Adipocyte (in vitro differentiated cells): ENCODE measurements around the gene MPP2.
A peak's percentile ranks its signal among the peaks of the same experiment; 100 is the strongest.
"Not testable (repeated sequence)": the region's sequence is repeated elsewhere in the genome, so short reads cannot be mapped to it uniquely, and the experiment has no call there.

Source experiments
- DNase-seq: peaks from one replicate; pipeline ENCODE4 v3.0.0-alpha.2; 2015; ENCODE audit warnings: low read depth
- H3K27me3 ChIP-seq: replicated peaks from 2 replicates; pipeline ENCODE4 v1.7.0; 2013; ENCODE audit warnings: mild to moderate bottlenecking, low read length, moderate library complexity; ENCODE audit not compliant: control insufficient read depth, insufficient read depth
- H3K36me3 ChIP-seq: 2 replicates; pipeline ENCODE4 v1.7.0; 2013; ENCODE audit warnings: low read length, mild to moderate bottlenecking, moderate library complexity; ENCODE audit not compliant: control insufficient read depth, insufficient read depth, severe bottlenecking
- H3K4me1 ChIP-seq: 2 replicates; pipeline ENCODE4 v1.7.0; 2013; ENCODE audit warnings: mild to moderate bottlenecking, low read length, moderate library complexity; ENCODE audit not compliant: control insufficient read depth, insufficient read depth
- H3K4me3 ChIP-seq: 2 replicates; pipeline ENCODE4 v1.7.0; 2013; ENCODE audit warnings: mild to moderate bottlenecking, low read length, moderate library complexity
- H3K9ac ChIP-seq: 2 replicates; pipeline ENCODE4 v1.7.0; 2013; ENCODE audit warnings: mild to moderate bottlenecking, low read length, moderate library complexity
- H3K9me3 ChIP-seq: 2 replicates; pipeline ENCODE4 v1.7.0; 2013; ENCODE audit warnings: mild to moderate bottlenecking, low read length, moderate library complexity; ENCODE audit not compliant: control insufficient read depth

MPP2 gene

GRCh38 chr17:43873091-43873490 is 34.2 kb downstream of the MPP2 start:
- H3K36me3 ChIP-seq: no peaks in the 10 kb centered on the region
- no peak overlapping the region for H3K4me3 ChIP-seq
- no peak for DNase-seq
- peaks cover 7% of the 10 kb centered on the region for H3K4me1 ChIP-seq
- peaks cover 4% of the 10 kb centered on the region for H3K9me3 ChIP-seq
- H3K27me3 ChIP-seq: peaks cover 18% of the 10 kb centered on the region
- no peak overlapping the region for H3K9ac ChIP-seq

- Histone ChIP-seq H3K9ac (peak overlapping the region; percentile 33), H3K27me3 (peaks cover 24% of the 10 kb centered on the region), H3K9me3 (peaks cover 4% of the 10 kb centered on the region), H3K4me3 (peak overlapping the region; percentile 73), H3K4me1 (peaks cover 7% of the 10 kb centered on the region), H3K36me3 (no peaks in the 10 kb centered on the region)
- no peak for DNase-seq
Measured at GRCh38 chr17:43871946-43872690, 35.2 kb downstream of the MPP2 start.

- not testable (repeated sequence) for DNase-seq, H3K9ac ChIP-seq, H3K9me3 ChIP-seq, H3K4me1 ChIP-seq, H3K36me3 ChIP-seq, H3K4me3 ChIP-seq
- H3K27me3 ChIP-seq: peaks cover 40% of the 10 kb centered on the region
Measured at GRCh38 chr17:43869031-43869430, 38.3 kb downstream of the MPP2 start.

GRCh38 chr17:43868226-43868994 is 38.9 kb downstream of the MPP2 start:
- peaks cover 7% of the 10 kb centered on the region for H3K4me1 ChIP-seq

GRCh38 chr17:43864161-43864984 is 43.0 kb downstream of the MPP2 start:
- H3K4me1 ChIP-seq: peaks cover 8% of the 10 kb centered on the region
- peaks cover 4% of the 10 kb centered on the region for H3K9me3 ChIP-seq
- no peak overlapping the region for H3K9ac ChIP-seq
- H3K36me3 ChIP-seq: no peaks in the 10 kb centered on the region
- H3K4me3 ChIP-seq: no peak overlapping the region
- no peak for DNase-seq
- H3K27me3 ChIP-seq: peaks cover 37% of the 10 kb centered on the region

More at GRCh38 chr17:43868226-43868994, 38.9 kb downstream of the MPP2 start:
- H3K36me3 ChIP-seq: no peaks in the 10 kb centered on the region
- H3K9me3 ChIP-seq: peaks cover 4% of the 10 kb centered on the region
- DNase-seq: no peak
- no peak overlapping the region for H3K4me3 ChIP-seq
- no peak overlapping the region for H3K9ac ChIP-seq
- H3K27me3 ChIP-seq: peaks cover 43% of the 10 kb centered on the region

GRCh38 chr17:43861960-43862359 is 45.4 kb downstream of the MPP2 start:
- H3K4me1 ChIP-seq: peaks cover 8% of the 10 kb centered on the region
- DNase-seq: no peak
- no peak overlapping the region for H3K4me3 ChIP-seq
- no peak overlapping the region for H3K9ac ChIP-seq
- H3K27me3 ChIP-seq: peaks cover 48% of the 10 kb centered on the region
- H3K36me3 ChIP-seq: no peaks in the 10 kb centered on the region
- no peaks in the 10 kb centered on the region for H3K9me3 ChIP-seq

GRCh38 chr17:43860927-43861622 is 46.3 kb downstream of the MPP2 start:
- no peaks in the 10 kb centered on the region for H3K36me3 ChIP-seq
- no peak overlapping the region for H3K9ac ChIP-seq
- DNase-seq: no peak
- H3K9me3 ChIP-seq: no peaks in the 10 kb centered on the region
- H3K4me3 ChIP-seq: no peak overlapping the region
- H3K27me3 ChIP-seq: peaks cover 53% of the 10 kb centered on the region
- peaks cover 8% of the 10 kb centered on the region for H3K4me1 ChIP-seq

GRCh38 chr17:43860077-43860725 is 47.1 kb downstream of the MPP2 start:
- Histone ChIP-seq H3K36me3 (no peaks in the 10 kb centered on the region), H3K4me3 (no peak overlapping the region), H3K4me1 (peaks cover 8% of the 10 kb centered on the region), H3K9me3 (no peaks in the 10 kb centered on the region), H3K9ac (no peak overlapping the region), H3K27me3 (peaks cover 57% of the 10 kb centered on the region)
- peak; percentile 26 for DNase-seq

- Histone ChIP-seq H3K9me3 (no peaks in the 10 kb centered on the region), H3K4me1 (peaks cover 8% of the 10 kb centered on the region), H3K27me3 (peaks cover 68% of the 10 kb centered on the region), H3K9ac (no peak overlapping the region), H3K4me3 (no peak overlapping the region), H3K36me3 (no peaks in the 10 kb centered on the region)
- no peak for DNase-seq
Measured at GRCh38 chr17:43857957-43858600, 49.3 kb downstream of the MPP2 start.

- Histone ChIP-seq H3K9ac (no peak overlapping the region), H3K9me3 (no peaks in the 10 kb centered on the region), H3K4me1 (peaks cover 8% of the 10 kb centered on the region), H3K4me3 (no peak overlapping the region), H3K27me3 (peaks cover 73% of the 10 kb centered on the region), H3K36me3 (no peaks in the 10 kb centered on the region)
- DNase-seq: no peak
Measured at GRCh38 chr17:43857141-43857540, 50.2 kb downstream of the MPP2 start.
